ENCODE results near the gene VHLL.

VHLL gene

DNA sequence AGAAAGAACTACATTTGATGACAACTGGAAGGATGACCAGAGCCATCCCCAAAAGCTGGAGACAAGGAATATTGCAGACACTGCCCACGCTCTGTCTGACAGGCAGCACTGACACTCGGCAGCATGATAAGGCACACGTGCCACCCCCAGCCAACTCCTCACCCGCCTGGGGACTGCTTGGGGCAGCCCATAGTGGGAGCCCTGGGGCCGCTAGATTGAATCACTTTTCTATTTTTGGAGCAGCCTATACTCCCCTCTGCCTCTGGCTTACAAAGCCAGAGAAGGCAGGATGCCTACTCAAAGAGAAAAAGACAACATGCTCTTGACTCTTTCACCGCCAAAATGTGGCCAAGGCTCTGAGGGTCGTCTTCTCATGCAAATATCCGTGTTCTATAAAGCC, 17.8 kb downstream of the VHLL start:
- POLR2A ChIA-PET (ENCODE audit: low non-redundant PET), result interaction anchor here (0.6 kb wide), 1 partner anchor 19 kb away, joined by 5 read pairs; no protein-coding TSS in a partner anchor
- CTCF ChIA-PET, result interaction anchor here (0.6 to 1.9 kb wide), 3 partner anchors 38 to 377 kb away, joined by 3 to 7 read pairs (median 3); no protein-coding TSS in a partner anchor
- TF ChIP-seq, protein P1, sequence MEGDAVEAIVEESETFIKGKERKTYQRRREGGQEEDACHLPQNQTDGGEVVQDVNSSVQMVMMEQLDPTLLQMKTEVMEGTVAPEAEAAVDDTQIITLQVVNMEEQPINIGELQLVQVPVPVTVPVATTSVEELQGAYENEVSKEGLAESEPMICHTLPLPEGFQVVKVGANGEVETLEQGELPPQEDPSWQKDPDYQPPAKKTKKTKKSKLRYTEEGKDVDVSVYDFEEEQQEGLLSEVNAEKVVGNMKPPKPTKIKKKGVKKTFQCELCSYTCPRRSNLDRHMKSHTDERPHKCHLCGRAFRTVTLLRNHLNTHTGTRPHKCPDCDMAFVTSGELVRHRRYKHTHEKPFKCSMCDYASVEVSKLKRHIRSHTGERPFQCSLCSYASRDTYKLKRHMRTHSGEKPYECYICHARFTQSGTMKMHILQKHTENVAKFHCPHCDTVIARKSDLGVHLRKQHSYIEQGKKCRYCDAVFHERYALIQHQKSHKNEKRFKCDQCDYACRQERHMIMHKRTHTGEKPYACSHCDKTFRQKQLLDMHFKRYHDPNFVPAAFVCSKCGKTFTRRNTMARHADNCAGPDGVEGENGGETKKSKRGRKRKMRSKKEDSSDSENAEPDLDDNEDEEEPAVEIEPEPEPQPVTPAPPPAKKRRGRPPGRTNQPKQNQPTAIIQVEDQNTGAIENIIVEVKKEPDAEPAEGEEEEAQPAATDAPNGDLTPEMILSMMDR (conservative IDR thresholded peaks at IDR 0.05; ENCODE audit: low read depth), result no peak
- H3K27ac ChIP-seq, result peak overlapping the region; percentile 88
- no peak for DNase-seq (ENCODE audit: low spot score)

DNA sequence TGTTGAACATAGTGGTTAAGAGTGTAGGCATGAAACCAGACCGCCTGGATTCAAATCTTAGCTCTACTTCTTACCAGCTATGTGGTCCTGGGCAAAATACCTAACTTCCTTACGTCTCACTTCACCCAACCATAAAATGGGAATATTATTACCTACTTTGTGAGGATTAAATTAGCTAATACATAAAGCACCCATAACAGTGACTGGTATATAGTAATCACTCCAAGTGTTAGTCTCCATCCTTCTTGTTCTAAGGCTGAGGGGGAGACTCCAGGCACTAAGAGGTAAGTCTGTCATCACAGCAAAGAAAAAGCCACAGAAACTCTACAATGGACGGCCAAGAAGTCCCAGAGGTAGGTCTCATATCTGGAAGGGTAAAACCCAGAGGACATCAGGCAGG, 19.3 kb downstream of the VHLL start:
- no peak for DNase-seq (ENCODE audit: low spot score)
- ChIA-PET POLR2A (ENCODE audit: low non-redundant PET) (no interaction called here), CTCF (no interaction called here)
- no peak overlapping the region for H3K27ac ChIP-seq
- TF ChIP-seq, protein P1 (conservative IDR thresholded peaks at IDR 0.05; ENCODE audit: low read depth), result no peak

DNA sequence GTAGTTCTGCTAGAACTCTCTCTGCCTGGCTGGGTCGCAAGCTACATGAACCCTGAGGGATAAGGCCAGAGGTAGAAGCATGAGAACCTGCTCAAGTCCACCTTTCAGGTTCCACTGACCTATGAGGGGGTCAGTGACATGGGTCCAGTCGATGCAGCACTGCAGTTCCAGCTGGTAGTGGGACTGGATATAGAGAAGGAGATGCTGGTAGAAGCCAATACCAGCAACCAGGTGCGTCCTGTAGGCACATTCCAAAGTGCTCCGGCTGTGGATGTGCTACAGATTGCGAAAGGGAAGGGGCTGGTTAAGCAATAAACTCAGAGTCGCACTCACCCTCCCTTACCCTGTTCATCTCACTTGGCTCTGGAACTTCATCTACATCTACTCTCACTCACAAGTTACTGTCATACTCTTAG, 22.1 kb downstream of the VHLL start:
- CTCF ChIA-PET, result interaction anchor here (1.1 kb wide), 1 partner anchor 15 kb away, joined by 3 read pairs; no protein-coding TSS in a partner anchor
- POLR2A ChIA-PET (ENCODE audit: low non-redundant PET), result no interaction called here
- DNase-seq (ENCODE audit: low spot score), result no peak
- TF ChIP-seq, protein P1 (conservative IDR thresholded peaks at IDR 0.05; ENCODE audit: low read depth), result no peak
- H3K27ac ChIP-seq, result peak overlapping the region; percentile 68

DNA sequence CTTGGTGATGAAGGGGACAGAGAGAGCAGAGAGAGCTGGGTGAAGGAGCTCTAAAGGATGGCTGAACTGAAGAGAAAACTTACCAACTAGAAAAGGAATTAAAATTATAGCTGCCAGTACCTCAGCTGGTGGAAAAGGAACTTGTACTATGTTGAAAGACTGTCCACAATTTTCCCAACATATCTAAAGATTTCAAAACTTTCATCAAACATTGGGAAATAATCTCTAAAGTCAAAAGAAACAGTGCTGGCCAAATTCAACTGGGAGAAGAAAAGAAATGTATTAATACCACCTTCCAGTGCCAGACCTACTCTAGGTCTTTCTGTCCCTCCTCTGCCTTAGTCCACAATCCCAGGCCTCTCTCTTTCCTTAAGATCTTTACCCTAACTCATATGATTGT, 22.6 kb downstream of the VHLL start:
- peak overlapping the region; percentile 68 for H3K27ac ChIP-seq
- TF ChIP-seq, protein P1 (conservative IDR thresholded peaks at IDR 0.05; ENCODE audit: low read depth), result no peak
- ChIA-PET CTCF (interaction anchor here (1.1 kb wide), 1 partner anchor 14 kb away, joined by 3 read pairs; no protein-coding TSS in a partner anchor), POLR2A (ENCODE audit: low non-redundant PET) (no interaction called here)
- no peak for DNase-seq (ENCODE audit: low spot score)

DNA sequence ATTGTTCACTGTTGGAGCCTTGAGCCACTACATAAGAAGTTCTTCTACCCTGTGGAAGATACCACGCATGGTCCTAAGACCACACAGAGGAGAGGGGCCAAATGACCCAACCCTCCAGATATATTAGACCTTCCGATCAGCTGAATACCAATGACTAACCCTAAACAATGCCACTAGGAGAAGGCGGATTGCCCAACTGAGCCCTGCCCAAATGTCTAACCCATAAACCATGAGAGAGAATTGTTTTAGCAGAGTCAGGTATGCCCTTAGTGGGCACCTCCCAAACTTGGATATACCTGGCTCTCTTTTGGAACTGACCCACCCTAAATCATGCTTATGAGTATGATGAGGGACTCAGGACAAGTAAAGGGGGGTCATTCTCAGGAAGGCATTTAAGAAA, 28.8 kb downstream of the VHLL start:
- H3K27ac ChIP-seq, result no peak overlapping the region
- no peak for DNase-seq (ENCODE audit: low spot score)
- TF ChIP-seq, protein P1 (conservative IDR thresholded peaks at IDR 0.05; ENCODE audit: low read depth), result no peak
- CTCF ChIA-PET, result no interaction called here
- POLR2A ChIA-PET (ENCODE audit: low non-redundant PET), result no interaction called here

DNA sequence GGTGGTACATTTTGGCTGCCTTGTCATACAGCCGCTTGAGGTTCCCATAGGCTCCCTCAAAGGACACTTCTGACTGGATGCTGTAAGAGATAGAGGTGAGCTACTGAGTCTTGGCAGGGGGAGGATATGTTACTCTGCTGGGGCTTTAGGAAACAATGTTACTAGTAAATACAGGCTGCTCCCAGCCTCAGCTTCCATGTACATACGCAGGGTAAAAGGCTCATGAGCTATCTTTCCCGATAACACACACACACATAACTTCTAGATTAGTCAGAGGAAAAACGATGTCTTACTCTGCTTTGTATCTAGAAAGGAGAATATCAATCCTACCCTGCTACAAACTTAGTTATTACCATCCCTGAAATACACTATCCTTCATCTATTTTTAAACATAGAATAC, 30.8 kb downstream of the VHLL start:
- CTCF ChIA-PET, result no interaction called here
- POLR2A ChIA-PET (ENCODE audit: low non-redundant PET), result no interaction called here
- H3K27ac ChIP-seq, result no peak overlapping the region; the same call in 1 of the 2 replicates
- no peak for DNase-seq (ENCODE audit: low spot score)
- TF ChIP-seq, protein P1 (conservative IDR thresholded peaks at IDR 0.05; ENCODE audit: low read depth), result no peak
